ELF-1 (cell line): ENCODE data around the gene SHOX.
"Not testable (repeated sequence)": the region's sequence is repeated elsewhere in the genome, so short reads cannot be mapped to it uniquely, and the experiment has no call there.

ENCODE experiments used
- DNase-seq: peaks from one replicate; pipeline ENCODE4 v3.0.0-alpha.2; 2016; ENCODE audit warnings: low read depth, low spot score

SHOX gene

DNA sequence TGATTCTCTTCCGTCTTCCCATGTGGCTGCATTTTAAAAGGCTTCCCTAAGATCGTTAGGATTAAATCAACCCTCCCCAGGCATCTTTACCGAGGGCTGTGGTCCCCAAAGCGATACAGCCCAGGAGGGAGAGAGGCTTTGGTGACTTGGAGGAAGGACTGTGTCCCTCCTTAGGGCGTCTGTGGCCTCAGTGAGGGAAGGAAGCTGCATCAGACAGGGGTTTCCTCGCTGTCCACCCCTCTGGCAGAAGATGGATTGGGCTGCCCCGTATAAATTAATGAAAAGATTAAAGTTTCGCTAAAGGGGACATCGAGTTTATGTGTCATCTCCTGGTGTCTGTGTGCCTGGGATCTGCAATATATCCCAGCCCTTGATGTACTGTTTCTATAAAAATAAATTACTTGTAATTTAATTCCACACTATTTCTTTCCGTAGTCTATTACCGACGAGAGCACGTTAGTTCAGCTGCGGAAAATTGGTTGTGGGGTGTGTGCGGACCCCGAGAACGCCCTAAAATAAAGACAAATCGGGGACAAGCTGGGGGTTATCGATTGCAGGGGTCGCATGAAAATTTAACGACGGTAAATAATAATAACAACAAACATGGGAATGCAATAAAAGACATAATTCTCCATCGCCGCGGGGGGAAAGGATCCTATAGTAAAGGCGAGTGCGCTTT, 6.5 kb downstream of the SHOX start:
- no peak for DNase-seq

DNA sequence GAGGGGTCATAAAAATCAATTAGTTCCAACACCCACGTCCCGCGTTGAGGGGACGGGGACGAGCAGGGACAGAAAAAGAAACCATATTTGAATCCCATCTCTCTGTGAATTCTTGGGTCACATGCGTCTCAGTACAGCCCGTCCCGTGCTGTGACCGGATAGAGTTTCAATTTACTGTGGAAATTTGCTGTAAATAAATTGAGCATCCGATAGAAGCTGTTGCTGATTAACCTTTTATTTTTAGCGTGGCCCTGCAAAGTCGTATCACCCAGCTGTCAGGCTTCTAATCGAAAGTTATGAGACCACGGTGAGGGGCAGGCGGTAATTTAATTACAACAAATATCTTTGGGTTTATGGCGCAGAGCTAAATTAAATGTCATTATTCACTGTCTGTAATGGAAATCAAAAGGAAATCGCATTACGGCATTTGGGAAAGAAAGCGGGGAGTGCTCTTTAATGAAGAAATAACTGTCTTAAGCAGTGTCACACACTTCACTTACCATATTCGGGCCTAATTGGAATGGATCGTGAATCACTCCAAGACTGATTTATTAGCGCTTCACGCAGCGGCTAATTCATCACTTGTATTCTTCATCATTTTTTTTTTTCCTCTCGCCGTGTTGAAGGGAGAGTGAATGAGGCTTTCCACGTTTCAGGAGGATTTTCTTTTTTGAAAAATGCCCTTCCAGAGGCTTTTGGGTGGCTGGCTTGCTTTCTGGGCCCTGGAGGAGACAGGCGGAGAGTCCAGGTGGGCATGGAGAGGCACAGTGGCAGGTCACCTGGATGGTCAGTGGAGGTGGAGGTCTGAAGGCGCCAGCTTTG, 7.3 kb downstream of the SHOX start:
- DNase-seq: no peak

DNA sequence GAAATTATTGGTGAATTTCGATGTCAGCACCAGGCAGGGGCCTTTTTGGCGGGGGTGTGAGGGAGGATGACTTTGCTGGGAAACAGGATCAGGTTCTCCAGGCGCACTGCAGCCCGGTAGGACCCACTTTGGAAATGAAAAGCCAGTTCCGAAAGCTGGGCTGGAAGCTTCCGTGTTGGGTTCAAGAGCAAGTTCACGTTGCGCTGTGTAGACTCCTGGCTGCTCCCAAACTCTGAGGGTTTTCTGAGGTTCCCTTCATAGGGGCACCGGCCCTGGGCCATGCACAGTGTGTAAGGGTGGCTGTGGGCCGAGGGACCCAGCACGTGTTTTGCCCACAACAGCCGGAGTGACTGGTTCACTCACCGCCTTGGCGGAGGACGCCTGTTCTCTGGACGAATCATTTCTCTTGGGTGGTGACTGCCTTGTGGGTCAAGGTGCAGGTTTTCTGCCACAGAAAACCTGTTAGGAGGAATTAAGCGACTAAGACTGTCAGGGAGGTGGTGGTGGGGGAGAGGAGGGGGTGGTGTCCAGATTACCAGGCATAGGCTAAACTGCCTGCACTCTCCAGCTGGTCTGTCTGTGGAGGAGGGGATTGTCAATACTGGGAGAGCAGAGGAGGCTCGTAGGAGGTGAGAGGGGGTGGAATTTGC, 8.0 kb downstream of the SHOX start:
- no peak for DNase-seq

DNA sequence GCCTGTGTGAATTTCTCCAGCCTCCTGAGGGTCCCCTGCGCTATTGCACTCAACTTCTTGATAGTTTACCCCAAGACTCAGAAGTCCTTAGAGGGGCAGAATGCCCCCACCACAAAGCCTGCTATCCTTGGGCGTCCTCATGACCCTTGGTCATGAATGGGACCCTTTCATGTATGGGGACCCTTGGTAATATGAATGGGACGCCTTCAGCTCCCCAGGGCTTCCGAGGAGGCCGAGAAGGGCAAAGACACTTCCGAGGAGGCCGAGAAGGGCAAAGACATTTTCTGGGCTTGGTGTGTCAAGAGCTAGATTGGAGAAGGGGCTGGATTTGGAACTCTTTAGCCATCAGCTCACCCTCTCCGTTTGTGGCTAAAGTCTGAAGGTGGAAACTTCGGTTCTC, 8.6 kb downstream of the SHOX start:
- no peak for DNase-seq

DNA sequence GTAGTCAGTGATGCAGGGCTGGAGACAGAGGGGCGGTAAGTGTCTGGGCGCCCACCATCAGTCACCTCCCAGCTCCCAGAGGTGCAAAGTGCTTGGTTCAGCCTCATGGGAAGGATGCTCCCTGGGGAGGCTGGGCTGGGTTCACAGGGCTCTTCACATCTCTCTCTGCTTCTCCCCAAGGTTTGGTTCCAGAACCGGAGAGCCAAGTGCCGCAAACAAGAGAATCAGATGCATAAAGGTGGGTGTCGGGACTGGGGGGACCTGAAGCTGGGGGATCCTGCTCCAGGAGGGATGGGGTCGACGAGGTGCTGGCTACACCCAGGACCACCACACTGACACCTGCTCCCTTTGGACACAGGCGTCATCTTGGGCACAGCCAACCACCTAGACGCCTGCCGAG, 10.1 kb downstream of the SHOX start:
- DNase-seq: no peak

DNA sequence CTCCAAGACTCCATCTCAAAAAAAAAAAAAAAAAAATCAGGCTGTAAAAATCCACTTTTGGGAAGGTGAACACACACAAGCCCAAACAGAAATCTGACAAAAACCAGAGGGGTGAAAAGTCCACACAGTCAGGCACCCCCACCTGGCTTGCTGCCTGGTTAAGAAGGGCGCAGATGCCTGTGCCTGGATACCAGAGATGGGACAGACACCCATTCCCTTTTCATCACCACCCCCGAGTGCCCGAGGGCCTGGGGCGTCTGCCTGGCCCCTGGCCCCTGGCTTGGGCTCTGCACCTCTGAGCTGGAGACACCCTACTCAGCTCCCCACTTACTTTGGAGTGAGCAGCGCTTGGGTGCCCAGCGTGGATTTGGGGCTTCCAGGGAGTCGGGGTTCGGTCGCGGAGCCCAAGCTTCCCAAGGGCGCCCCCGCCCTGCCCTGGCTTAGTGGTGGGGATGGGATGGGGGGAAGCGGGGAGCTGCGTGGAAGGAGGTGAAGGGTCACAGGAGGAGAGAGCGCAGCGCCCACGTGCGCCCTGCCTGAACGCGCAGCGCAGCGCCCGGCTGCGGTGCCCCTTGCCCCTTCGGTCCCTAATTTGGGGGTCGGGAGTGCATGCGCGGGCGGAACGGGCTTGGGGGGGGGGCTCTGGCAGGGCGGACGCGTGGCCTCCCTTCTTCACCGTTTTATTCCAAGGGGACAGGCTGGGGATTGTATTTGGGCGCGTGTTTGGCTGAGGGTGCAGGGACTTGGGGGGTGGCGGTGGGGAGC, 11.3 kb downstream of the SHOX start:
- no peak for DNase-seq

DNA sequence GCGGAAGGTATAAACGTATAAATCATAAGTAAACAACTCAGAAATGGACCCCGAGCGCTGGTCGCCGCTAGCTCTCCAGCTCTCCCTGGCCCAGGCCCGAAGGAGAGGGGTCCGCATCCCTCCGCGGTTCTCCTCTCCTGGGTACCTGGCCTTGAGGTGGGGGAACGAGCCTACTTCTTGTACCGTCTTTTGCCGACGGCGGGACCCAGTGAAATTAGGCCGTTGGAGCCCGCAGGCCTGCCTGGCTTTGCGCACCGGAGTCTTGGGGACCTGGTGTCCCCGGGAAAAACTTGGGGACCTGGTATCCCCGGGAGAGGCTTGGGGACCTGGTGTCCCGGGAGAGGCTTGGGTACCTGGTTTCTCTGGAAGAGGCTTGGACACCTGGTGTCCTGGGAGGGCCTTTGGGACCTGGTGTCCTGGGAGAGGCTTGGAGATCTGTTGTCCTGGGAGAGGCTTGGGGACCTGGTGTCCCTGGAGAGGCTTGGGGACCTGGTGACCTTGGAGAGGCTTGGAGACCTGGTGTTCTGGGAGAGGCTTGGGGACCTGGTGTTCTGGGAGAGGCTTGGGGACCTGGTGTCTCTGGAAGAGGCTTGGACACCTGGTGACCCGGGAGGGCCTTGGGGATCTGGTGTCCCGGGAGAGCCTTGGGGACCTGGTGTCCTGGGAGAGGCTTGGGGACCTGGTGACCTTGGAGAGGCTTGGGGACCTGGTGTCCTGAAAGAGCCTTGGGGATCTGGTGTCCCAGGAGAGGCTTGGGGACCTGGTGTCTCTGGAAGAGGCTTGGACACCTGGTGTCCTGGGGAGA, 12.0 kb downstream of the SHOX start:
- DNase-seq: no peak

DNA sequence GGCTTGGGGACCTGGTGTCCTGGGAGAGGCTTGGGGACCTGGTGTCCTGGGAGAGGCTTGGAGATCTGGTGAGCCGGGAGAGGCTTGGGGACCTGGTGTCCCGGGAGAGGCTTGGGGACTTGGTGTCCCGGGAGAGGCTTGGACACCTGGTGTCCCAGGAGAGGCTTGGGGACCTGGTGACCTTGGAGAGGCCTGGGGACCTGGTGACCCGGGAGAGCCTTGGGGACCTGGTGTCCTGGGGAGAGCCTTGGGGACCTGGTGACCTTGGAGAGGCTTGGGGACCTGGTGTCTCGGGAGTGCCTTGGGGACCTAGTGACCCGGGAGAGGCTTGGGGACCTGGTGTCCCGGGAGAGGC, 12.6 kb downstream of the SHOX start:
- DNase-seq: no peak

DNA sequence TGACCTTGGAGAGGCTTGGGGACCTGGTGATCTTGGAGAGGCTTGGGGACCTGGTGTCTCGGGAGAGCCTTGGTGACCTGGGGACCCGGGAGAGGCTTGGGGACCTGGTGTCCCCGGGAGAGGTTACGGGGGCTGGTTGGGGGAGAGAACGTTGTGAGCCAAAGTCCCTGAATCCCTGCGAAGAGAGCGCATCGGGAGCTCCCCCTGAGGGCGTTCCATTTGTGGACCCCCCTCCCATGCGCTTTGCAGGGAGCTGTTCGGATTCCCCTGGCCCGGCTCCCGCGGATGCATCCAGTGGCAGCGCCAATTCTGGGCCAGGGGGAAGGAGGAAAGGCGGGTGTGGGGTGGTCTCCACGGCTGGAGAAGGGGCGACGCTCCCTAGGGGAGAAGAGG, 13.3 kb downstream of the SHOX start:
- no peak for DNase-seq

DNA sequence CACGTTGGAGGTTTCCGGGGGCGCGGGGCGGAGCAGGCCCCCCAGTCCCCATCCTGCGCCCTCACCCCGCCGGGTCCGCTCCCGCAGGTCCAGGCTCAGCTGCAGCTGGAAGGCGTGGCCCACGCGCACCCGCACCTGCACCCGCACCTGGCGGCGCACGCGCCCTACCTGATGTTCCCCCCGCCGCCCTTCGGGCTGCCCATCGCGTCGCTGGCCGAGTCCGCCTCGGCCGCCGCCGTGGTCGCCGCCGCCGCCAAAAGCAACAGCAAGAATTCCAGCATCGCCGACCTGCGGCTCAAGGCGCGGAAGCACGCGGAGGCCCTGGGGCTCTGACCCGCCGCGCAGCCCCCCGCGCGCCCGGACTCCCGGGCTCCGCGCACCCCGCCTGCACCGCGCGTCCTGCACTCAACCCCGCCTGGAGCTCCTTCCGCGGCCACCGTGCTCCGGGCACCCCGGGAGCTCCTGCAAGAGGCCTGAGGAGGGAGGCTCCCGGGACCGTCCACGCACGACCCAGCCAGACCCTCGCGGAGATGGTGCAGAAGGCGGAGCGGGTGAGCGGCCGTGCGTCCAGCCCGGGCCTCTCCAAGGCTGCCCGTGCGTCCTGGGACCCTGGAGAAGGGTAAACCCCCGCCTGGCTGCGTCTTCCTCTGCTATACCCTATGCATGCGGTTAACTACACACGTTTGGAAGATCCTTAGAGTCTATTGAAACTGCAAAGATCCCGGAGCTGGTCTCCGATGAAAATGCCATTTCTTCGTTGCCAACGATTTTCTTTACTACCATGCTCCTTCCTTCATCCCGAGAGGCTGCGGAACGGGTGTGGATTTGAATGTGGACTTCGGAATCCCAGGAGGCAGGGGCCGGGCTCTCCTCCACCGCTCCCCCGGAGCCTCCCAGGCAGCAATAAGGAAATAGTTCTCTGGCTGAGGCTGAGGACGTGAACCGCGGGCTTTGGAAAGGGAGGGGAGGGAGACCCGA, 14.0 kb downstream of the SHOX start:
- peak; percentile 65 for DNase-seq

DNA sequence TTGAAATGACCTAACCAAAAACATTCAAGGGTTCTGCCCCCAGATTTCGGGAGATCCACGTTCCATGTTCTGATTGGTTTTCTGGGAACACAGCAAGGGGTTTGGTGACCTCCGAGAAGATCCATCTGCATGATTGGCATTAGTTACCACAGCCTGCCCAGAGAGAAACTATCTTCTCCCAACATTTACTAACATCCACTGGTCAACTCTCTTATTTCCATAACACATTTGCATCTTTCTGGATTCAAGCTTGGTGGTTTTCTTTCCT, 15.6 kb downstream of the SHOX start:
- no peak for DNase-seq

DNA sequence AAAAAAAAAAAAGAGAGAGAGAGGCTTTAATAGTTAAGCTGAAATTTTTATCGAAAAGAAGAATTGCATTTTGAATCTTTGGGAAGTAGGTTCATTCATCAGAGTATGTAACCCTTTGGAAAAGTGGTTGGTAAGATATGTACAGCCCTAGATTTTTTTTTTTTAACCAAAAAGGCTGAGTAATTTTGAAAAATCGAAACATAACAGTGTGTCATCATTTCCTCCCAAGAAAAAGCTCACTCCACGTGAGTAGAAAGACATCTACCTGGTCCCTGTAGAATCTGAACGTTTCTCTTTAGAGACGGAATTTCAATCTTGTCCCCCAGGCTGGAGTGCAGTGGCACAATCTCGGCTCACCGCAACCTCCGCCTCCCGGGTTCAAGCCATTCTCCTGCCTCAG, 16.2 kb downstream of the SHOX start:
- DNase-seq: no peak

DNA sequence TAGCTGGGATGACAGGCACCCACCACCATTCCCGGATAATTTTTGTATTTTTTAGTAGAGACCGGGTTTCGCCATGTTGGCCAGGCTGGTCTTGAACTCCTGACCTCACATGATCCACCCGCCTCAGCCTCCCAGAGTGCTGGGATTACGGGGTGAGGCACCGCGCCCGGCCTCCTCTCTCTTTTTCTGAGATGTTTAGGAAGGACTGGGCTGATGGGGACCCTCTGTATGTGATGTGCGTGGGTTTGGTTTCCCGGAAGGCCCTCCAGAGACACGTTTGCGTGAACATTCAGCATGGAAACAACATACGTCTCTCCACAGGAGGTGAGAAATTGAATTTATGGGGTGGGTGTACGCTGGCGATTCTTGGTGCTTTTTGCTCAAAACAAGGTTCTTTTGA, 18.6 kb downstream of the SHOX start:
- no peak for DNase-seq

DNA sequence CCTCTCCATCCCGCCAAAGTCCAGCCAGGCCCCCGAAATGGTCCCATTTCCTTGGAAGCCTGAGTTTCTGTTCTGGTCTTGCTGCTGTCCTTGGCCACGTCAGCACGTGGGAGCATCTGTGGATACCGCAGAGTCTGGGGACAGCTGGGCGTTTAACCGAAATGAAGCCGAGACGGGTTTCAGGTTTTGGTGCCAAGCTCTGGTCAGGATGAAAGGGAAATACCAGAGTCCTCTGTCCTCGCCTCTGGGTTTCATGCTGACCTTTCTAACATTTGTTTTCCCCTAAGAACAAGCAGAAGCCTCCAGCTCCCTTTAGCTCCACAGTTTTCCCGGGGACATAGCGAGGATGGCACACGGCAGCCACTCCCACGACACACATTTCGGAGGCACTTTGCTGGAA, 19.7 kb downstream of the SHOX start:
- DNase-seq: no peak

DNA sequence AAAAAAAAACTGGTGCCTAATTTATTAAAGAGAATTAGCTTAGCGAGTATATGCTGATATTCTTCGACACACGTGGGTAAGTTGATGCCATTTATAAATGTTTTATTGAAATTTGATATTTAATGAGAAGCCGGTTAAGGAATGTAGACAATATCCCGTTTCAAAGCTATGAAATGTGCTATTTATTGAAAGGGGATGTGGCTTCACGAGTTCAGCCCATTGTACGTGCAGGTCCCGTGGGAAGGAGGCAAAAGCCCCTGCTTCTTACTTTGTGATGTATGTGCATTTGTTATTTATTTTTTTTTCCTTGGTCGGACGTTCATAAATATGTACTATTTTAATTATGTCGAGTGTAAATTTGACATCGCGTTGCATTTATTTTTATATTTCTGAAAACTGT, 20.2 kb downstream of the SHOX start:
- no peak for DNase-seq

DNA sequence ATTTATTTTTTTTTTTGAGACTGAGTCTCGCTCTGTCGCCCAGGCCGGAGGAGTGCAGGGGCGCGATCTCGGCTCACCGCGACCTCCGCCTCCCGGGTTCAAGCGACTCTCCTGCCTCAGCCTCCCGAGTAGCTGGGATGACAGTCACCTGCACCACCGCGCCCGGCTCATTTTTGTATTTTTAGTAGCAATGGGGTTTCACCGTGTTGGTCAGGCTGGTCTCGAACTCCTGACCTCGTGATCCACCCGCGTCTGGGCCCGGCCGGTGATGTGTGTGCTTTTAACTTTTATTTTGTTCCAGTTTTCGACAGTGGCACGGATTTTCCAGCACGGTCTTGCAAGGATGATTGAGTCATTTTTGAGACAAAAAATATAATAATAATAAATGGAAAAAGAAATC, 21.3 kb downstream of the SHOX start:
- DNase-seq: not testable (repeated sequence)

DNA sequence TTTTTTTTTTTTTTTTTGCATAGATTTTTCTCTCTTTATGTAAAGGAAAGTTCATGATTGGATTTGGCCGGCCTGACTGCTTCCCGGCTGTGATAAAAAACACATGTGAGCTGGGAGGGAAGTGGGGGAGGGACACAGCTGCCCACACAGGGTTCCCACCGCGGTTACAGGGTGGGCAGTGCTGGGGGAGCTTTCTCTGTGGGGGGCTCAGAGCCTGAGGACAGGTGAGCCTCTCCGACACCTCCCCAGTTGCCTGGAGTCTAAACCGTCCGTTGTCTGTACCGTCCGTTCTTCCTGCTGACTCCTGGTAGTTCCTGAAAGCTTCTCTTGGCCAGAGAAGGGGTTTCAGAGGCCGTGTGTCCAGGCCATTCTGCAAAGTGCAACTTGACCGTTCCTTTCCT, 21.8 kb downstream of the SHOX start:
- no peak for DNase-seq

DNA sequence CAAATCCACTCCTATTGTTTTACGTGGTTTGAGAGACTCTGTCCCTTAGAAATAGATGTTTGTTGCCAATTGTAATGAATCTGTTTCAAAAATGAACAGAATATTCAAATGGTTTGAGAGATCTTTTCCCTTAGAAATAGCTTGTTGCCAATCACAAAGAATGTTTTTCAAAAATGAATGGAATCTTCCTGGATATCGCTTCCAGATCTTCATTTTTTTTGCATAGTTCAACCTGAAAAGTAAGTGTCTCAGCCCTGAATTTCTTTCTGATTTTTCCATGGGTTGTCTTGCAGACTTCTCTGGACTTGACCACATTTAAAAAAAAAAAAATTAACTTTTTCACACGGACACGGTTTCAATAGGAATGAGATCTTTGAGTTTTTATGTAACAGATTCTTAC, 22.7 kb downstream of the SHOX start:
- DNase-seq: no peak

DNA sequence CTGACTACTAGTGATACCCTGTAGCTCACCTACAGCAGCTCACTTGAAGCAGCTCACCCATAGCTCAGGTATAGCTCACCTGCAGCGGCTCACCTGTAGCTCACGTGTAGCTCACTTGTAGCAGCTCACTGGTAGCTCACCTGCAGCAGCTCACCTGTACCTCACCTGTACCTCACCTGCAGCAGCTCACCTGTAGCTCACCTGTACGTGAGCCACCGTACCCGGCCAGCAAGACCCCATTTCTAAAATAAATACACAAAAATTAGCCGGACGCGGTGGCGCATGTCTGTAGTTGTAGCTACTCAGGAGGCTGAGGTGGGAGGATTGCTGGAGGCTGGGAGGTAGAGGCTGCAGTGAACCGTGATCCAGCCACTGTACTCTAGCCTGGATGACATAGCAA, 30.6 kb downstream of the SHOX start:
- DNase-seq: no peak

DNA sequence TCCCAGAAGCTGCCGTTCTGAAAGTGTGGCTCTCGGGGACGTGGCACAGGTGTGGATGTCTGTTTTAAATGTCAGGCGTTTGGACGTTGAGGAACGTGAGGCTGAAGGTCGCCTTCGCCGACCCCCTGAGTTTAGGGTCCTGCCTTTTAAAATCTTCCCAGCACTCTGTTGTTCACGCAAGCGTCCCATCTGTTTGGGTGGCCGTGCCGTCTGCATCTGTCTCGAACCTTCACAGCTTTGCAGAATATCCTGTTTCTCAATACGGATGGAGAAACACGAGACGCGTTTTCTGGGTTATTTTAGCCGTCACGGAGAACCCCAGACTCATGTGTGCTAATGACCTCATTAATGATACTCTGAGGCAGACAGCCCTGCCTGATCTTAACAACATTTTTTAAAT, 31.5 kb downstream of the SHOX start:
- DNase-seq: no peak

DNA sequence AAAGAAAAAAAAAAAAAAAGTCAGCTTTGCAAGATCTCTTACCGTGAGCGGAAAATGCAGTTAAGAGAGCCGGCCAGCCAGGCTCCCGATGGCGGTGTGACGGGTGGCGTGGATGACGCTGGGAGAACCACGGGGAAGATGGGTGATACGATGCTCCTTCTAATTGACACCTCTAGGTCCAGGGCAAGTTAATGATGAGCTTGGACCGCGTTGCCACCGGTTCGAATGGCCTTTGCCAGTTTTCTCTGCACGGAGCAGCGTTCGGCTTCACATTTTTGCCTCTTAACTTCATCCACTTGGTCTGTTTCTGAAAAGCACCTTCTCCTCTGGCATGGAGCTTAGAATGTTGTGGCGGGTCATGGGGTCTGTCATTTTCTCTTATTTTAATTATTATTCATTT, 33.2 kb downstream of the SHOX start:
- DNase-seq: no peak
